OCI-LY7 (cell line): Measurements from ENCODE around the gene TBX4.

Experiments
- EZH2phosphoT487 ChIP-seq: fragments of 200-600 bp; sonication (generic); IDR thresholded peaks from 2 replicates; pipeline ENCODE4 v1.6.1; 2018; ENCODE audit warnings: low read depth, borderline replicate concordance, mild to moderate bottlenecking, mixed run types, antibody characterized with exemption, low read length, moderate library complexity, mixed read lengths
- TF ChIP-seq, protein P1 (sequence below): fragments of 200-600 bp; sonication (generic); conservative IDR thresholded peaks from 2 replicates; pipeline ENCODE4 v1.5.1; 2014; ENCODE audit warnings: mild to moderate bottlenecking, antibody characterized with exemption, low read length, moderate library complexity, mixed read lengths

DNA sequence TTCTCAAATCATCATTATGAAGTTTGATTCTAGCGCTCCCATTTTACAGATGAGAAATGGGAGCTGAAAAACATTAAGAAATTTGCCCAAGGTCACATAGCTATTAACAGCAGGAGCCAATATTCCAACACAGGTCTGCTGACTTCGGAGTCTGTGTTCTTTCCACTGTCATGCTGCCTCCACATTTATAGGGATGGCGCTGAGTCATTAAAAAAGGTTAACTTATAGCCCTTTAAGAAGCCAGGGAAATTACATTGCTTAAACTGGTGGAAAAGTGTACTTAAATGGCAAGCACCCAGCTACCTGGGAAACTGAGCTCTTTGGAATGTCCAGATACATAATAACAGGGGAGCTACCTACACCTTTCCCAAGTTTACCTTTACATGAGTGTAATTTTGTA lies 65.0 kb downstream of the TBX4 start:
- TF ChIP-seq, protein P1, sequence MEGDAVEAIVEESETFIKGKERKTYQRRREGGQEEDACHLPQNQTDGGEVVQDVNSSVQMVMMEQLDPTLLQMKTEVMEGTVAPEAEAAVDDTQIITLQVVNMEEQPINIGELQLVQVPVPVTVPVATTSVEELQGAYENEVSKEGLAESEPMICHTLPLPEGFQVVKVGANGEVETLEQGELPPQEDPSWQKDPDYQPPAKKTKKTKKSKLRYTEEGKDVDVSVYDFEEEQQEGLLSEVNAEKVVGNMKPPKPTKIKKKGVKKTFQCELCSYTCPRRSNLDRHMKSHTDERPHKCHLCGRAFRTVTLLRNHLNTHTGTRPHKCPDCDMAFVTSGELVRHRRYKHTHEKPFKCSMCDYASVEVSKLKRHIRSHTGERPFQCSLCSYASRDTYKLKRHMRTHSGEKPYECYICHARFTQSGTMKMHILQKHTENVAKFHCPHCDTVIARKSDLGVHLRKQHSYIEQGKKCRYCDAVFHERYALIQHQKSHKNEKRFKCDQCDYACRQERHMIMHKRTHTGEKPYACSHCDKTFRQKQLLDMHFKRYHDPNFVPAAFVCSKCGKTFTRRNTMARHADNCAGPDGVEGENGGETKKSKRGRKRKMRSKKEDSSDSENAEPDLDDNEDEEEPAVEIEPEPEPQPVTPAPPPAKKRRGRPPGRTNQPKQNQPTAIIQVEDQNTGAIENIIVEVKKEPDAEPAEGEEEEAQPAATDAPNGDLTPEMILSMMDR, result no peak
- TF ChIP-seq EZH2phosphoT487, result no peak
